Hypothalamus (tissue), 51 donors: ENCODE data around the gene OPRD1.
A peak's percentile ranks its signal among the peaks of the same experiment; 100 is the strongest.
"Not testable (repeated sequence)": the region's sequence is repeated elsewhere in the genome, so short reads cannot be mapped to it uniquely, and the experiment has no call there.

ENCODE experiments used
- DNase-seq, 51 donors: peaks; one replicate each; lab custom pipeline; 2025; lab: John Stamatoyannopoulos, UW

OPRD1 gene

DNA sequence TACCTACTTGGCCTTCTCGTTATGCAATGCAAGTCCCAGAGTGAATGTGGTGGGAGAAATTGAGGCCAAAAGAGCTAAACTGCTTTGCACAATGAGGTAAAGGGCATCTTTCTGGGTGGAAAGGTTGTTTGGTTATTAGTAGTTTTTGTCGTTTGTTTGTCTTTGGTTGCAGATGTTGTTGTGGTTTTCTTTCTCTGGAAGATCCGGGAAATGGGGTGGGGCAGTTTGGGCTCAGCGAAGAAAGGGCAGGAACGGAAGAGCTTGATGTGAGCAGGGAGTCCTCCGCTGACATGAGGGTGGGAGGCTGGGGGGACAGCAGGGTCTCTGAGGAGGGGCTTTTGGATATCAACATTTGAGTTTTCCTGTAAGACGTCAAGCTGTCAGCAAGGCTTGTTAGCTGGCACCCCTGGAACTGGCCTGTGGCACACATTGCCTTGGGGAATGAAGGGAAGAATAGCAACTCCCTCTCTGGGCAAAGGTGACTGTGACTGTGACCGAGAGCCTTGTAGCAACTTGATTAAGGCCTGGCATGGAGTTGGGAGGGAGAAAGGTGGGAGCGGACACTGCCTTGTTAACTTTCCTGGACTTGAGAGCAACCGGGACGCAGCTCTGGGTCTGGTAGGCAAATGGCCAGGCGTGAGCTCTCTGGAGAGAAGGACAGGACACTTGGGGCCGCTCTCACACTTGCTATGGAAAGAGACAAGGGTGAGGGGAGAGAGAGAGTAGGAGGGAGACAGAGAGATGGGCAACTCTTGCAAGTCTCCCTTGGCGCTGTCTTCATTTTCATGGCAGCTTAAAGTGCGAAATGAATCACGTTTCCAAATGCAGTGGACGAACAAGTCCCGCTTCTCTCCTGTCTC lies 15.4 kb upstream of the OPRD1 start:
- DNase-seq: no peak

DNA sequence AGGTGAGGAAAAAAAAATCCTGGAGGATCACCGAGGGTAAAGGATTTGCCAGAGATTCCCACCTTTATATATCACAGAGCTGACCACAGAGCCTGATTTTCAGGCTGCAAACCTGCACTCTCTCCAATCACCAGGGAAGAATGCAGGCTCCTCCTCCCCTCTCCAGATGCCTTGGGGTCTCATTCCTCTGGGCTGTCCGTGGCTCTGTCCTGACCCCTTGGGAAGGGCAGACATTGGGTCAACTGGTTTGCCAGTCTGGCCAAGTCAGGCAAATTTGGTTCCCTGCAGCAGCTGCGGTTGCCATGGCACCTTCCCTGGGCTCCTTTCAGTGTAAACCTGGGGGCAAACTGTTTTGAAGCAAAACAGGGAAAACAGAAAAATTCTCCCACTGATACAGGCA lies 11.6 kb upstream of the OPRD1 start:
- DNase-seq: no peak

DNA sequence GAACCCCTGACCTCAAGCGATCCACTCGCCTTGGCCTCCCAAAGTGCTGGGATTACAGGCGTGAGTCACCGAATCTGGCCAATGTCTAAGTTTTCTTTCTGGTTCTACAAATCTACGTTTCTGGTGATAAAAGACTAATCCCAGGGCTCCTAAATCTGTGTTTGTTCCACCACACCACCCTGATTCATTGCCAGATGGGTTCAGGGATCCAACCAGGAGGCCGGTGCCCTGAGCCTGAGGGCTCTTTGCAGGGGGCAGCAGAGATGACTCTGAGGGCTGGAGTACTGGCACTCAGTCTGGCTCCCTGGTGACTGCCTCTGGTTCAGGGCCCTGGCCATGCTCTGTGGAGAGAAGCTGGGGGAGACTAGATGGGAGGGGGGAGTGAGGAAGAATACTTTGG lies 10.5 kb upstream of the OPRD1 start:
- no peak for DNase-seq

DNA sequence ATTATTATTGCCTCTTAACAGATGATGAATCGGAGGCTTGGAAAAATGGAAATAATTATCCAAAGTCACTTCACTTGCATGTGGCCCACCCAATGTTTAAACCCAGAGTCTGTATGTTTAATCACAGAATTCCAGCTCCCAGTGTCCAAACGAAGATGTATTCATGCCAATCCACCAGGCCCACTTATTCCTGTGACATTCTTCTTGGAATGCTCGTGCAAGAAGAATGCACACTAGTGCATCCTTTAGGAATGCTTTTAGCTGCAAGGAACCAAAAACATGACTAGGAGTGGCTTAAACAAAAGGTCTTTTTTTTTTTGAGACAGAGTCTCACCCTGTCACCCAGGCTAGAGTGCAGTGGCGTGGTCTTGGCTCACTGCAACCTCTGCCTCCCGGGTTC lies 8.9 kb upstream of the OPRD1 start:
- no peak for DNase-seq

DNA sequence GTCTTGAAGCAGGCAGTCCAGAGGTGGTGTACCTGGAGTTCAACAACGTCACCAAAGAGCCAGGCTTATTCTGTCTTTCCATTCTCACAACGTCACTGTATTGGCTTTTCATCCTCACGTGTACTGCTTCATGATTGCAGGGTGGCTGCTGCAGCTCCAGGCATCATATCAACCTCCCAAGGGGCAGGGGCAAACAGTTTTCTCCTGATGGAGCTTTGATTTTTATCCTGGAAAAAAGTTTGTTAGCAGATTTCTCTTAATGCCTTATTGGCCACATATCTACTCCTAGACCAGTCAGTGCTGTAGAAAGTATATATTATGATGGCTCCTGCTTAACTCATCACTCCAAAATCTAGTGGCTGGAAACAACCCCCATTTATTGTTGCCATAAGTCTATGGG lies 8.3 kb upstream of the OPRD1 start:
- DNase-seq: no peak

DNA sequence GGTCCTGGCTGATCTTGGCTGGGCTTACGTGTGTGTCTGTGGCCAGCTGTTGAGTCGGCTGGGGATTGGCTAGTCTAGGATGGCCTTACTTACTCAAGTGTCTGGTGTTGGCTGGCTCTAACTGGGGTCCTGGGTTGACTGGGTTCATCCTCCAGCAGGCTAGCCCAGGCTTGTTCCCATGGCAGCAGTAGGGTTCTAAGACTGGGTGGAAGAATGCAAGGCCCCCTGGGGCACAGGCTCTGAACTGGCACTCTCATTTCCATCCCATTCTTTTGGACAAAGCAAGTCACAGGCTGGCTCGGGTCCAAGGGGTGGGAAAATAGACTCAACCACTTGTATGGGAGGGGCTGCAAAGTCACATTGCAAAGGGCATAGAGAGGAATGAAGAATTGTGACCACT lies 7.9 kb upstream of the OPRD1 start:
- no peak for DNase-seq

DNA sequence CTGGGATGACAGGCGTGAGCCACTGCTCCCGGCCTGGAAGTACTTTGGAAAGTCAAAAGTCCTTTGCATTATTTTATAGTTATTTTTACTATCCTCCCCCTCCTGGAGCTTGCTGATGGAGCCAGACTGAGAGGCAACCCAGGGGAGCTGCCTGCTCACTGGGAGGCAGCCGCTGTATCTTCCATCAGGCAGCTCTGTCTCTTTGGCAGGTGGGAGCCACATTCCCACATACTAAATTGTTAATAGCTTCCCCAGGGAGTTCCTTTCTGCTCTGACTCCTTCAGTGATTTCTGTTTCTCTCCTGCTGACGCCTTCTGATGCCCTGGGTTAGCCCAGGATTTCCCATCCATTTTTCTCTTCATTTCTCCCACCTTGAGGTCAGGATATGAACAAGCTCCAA lies 4.9 kb upstream of the OPRD1 start:
- no peak for DNase-seq

DNA sequence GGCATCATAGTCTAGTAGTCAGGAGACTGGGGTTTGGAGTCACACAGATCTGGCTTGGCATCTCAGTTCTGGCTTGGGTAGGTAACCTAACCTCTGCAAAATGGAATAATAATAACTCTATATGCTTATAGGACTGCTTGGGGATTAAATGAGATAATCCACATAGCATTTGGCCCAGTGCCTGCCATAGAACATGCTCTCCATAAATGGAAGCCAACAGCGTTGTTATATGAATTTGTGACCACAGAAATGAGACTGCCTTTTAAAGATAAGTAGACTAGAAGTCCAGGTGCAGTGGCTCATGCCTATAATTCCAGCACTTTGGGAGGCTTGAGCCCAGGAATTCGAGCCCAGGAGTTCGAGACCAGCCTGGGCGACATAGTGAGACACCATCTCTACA lies 4.0 kb upstream of the OPRD1 start:
- DNase-seq: no peak

DNA sequence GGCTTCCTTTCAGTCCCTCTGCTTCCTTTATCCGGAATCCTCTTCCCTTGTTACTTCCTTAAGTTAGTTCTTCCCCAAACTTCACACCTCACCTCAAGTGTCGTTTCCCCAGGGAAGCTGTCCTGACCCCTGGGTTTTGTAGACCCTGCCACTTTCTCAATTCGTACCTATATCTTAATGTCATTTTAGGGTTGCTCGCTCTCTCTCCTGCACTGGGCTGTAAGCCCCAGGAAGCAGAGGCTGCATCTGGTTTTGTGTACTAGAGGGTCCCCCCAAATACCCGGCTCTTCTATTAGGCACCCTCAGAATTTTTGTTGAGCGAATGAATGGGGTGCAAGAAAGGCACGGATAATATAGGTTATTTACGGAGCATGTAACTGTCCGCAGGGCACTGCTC lies 603 bp upstream of the OPRD1 start:
- no peak for DNase-seq

DNA sequence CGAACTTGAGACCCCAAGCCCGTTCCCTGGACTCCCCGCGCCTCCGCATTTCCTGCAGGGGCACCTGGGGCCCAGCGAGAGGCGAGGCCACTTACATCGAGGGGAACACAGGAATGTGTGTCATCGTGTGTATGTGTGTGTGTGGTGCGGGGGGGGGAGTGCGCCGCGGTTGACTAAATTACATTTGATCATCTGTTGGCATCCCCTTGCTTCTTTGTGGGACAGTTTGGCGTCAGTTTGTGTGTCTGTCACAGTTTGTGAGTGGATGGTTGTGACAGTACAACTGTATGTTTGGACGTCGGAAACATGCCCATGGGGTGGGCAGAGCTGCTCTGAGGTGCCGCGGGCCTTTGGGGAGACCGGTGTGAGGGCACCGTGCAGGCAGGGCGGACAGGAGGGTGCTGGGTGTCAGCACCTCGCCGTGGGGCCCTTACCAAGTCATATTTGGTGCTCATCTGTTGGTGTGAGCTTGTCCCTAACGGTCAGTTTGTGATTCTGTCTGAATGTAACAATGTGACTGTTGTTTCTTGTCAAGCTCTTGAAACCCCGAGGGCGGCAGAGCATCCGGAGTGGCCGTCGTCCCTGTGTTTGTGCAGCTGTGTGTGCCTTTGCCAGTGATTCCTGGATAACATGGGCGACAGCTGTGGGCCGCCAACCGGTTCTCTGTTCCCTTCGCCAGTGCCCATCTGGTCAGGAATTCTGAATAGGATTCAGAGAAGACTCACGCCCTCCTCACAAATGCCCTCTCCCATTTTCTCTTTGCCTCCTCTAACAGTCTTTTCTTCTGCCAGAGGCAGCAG lies 899 bp downstream of the OPRD1 start:
- DNase-seq: peak in 1 of 51 donors; percentile 19

DNA sequence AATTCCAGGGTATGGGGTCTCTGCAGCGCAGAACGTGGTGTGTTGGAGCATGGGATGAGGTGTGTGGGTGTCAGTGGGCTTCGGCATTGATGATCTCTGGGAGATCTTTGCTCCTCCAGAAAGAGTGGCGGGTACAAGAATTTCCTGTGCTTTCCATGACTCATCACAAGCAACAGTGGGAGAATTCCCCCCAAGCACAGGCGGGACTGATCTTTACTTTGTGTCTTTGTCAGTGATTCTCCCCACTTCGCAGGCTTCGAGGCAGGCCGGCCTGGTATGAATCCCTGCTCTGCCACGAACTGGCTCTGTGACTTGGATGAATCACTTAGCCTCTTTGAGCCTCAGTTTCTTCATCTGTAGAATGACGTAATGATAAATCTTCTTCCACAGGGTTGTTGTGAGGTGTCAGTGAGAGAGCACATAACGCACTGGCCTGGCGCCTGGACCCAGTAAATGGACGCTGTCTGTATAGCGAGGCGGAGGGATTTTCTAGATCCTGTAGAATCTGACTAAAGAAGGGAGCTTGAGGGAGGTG lies 2.0 kb downstream of the OPRD1 start:
- DNase-seq: peak in 1 of 51 donors; percentile 6

DNA sequence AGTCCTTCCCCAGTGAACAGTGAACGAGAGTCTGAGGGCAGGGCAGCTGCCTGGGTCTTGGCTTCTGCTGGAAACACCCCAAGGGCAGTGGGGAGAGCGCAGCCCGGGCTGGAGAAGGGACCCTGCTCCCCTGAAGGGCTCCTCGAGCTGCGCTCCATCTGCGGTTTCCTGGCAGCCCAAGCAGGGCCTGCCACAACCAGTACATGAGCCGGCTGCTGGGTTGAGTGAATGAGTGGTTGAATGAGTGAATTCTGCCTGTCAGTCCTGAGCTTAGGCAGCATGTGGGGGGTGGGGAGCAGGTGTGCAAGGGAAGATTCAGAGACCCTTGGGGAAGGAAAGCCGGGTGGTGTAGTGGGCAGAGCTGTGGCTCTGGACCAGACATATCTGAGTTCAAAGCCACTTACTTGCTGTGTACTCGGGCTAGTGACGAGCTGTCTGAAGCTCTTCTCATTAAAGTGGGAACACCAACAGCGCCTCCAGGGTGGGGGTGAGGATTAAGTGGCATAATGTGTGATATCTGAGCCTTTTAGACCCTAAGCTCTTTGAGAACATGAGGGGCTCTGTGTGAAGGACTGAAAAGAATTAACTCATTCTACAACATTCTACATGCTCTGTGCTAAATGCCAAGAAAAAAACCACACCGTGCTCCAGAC lies 3.7 kb downstream of the OPRD1 start:
- no peak for DNase-seq

DNA sequence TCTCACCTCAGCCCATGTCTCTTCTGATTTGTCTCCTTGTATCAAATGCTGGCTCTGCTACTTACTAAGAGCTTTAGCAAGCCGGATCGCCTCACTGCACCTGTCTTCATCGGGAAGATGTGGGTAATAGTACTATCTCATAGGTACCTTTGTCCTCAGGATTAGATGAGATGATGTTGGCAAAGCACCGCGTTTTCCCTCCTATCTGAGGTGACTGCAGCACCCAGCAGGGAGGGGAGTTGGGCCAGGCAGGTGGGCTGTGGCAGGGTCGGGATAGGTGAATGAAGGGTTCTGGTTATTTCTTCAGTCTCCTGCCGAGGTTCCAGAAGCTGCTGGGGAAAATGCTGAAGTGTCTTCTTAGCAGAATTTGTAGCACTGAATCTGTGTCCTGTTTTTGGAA lies 5.2 kb downstream of the OPRD1 start:
- DNase-seq: no peak

DNA sequence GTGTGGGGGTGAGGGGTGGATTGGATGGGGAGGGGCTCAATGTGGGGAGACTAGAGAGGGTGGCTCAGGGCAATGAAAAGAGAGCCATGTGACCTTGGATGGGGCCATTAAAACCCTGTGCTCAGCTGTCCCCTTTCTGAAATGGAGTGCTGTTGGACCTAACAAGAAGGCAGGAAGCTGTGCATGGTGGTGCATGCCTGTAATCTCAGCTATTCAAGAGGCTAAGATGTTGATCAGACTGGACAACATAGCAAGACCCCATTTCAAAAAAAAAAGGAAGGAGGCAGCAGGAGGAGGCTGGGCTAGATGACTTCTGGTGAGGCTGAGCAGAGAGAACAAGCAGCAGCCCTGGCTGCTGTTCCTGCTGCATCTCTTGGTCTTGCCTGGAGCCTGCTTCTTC lies 7.0 kb downstream of the OPRD1 start:
- no peak for DNase-seq

DNA sequence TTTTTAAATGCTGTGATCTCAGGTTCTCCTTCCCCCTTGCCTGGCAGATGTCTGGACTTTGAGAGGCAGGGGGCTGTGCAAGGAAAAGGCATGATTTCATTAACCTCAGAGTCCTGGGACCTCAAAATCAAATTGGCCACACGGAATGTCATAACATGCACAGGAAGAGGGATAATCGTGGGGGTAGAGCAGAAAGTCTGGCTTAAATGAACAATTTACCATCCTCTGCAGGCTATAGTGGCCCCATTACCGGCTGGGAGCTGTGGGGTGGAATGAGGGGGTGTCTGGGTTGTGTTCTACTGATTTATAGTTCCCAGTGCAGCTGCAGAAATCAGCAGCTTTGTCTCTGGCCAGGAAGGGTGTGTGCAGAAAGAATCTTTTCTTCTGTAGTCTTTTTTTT lies 10.8 kb downstream of the OPRD1 start:
- no peak for DNase-seq

DNA sequence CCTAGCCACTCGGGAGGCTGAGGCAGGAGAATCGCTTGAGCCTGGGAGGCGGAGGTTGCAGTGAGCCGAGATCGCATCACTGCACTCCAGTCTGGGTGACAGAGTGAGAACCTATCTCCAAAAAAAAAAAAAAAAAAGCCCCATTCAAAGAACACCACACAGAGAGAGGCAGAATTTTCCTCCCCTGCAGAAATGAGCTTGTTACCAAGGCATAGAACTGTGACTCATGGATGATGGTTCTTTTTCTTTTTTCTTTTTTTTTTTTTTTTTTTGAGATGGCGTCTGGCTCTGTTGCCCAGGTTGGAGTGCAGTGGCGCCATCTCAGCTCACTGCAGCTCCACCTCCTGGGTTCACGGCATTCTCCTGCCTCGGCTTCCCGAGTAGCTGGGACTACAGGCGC lies 12.1 kb downstream of the OPRD1 start:
- DNase-seq: not testable (repeated sequence)

DNA sequence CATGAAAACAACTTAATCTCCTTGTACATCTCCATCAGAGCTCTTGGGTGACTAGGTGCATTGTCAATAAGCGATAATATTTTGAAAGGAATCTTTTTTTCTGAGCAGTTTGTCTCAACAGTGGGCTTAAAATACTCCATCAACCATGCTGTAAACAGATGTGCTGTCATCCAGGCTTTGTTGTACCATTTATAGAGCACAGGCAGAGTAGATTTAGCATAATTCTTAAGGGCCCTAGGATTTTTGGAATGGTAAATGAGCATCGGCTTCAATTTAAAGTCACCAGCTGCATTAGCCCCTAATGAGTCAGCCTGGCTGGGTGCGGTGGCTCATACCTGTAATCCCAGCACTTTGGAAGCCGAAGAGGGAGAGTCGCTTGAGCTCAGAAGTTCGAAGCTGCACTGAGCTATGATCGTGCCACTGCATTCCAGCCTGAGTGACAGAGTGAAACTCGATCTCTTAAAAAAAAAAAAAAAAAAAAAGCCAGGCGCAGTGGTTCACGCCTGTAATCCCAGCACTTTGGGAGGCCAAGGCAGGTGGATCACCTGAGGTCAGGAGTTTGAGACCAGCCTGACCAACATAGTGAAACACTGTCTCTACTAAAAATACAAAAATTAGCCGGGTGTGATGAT lies 16.4 kb downstream of the OPRD1 start:
- DNase-seq: not testable (repeated sequence)

DNA sequence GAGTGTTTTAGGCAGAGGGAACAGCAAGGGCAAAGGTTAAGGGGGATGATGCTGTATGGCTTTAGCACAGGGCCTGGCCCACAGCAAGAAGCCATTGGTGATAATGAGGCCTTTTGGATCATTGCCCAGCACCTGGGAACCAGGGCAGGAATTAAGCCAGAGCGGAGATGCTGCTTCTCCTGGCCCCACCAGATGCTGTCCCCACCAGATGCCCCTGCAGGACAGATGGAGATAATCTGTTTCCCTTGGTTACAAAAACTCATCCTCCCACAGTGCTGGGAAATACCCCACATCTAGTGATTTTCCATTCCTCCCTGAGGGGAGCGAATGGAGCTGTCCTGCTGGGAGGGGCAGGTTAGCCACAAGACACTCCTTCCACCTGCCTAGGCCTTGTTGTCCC lies 18.8 kb downstream of the OPRD1 start:
- DNase-seq: no peak

DNA sequence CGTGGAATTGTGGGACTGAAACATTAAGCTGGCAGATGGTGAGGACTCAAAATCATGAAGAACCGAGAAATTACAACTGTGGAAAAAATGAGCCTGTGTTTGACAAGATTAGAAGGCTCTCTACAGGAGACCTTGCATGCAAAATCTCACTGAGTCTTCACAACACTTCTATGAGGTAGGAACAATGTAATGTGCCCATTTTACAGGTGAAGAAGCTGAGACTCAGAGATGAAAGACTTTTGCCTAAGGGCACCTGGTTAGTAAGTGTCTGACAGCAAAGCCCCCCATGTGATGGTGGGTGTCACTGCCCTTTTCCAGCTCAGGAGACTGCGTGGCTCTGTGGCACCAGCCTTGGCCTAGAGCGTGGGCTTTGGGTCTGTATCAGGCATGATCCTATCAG lies 21.0 kb downstream of the OPRD1 start:
- DNase-seq: no peak

DNA sequence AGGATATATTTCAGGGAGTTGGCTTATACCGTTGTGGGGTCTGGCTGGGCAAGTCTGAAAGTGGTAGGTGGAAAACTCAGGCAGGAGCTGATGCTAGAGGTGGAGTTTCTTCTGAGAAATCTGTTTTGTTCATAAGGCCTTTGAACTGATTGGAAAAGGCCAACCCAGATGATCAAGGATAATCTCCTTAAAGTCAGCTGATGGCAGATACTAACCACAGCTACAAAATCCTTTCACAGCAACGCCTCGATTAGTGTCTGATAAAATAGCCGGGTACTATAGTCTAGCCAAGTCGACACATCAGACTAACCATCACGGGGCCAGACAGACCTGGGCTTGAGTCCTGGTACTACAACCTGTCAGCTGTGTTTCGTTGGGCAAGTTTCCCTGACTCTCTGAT lies 21.4 kb downstream of the OPRD1 start:
- DNase-seq: no peak

DNA sequence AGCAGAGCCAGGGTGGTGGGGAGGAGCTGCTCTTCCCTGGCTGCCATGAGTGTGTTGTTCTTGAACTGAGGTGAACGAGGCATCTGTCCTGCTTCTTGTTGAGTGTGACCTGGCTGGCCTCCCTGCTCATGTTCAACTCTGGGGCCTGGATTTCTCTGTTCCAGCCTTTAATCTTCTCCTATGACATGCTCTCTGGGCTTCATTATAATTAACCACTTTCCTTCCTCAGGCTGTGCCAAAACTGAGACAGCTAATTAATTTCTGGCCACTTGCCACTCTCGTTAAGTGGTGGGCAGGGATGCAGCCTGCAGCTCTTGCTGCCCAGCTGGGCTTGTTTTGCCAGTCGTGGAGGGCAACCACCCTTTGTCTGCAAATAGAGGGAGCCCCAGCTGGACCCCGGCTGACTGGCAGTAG lies 23.3 kb downstream of the OPRD1 start:
- DNase-seq: peak in 9 of 51 donors; percentile 2 to 33 (median 14)
